ENCODE measurements around the gene ABCG5. TPM values are rescaled to one million over a fixed set of nuclear protein-coding genes. Genes with fewer than 3 reads are reported as not detected.
A peak's percentile ranks its signal among the peaks of the same experiment; 100 is the strongest.

The ABCG5 gene
- total RNA-seq = not detected in 2 replicates

DNA sequence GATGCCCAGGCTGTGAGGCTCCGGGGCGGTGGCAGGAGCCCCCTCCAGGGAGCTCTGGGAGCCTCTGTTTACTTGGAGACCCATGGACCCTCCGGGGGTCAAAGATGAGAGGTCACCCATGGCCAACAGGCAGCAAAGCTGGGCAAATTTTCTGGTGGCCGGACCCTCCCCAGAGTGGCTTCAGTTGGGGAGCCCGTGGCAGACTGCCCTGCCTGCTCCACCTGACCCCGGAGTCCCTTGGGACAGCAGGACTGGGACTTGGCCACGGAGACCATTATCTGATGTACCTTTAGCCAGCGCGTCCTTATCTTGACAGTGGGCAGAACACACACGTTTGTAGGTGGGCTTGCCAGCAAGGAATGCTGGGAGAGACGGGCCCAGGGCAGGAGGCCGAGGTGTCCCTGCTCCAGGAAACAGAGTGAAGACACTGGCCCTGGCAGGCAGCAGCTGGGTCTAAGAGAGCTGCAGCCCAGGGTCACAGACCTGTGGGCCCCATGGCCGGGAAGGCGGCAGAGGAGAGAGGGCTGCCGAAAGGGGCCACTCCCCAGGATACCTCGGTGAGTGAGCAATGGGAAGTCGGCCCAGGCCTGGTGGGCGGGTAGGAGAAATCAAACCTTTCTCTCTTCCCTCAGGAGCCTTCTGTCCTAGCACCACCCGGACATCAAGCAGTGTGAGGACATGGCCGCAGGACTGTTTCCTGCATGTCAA lies at the start of gene ABCG5, which contains the start of gene ABCG8:
Gene ABCG5, minus strand, starts transcription at position 280 of the 708 bp plus-strand sequence. Its CDS starts 160 bp downstream, at position 120.
Gene ABCG8, plus strand, starts transcription at position 412 of the 708 bp plus-strand sequence. Its CDS starts 83 bp downstream, at position 495.
- no peak for DNase-seq (ENCODE audit: extremely low read depth, low read depth, low spot score)

DNA sequence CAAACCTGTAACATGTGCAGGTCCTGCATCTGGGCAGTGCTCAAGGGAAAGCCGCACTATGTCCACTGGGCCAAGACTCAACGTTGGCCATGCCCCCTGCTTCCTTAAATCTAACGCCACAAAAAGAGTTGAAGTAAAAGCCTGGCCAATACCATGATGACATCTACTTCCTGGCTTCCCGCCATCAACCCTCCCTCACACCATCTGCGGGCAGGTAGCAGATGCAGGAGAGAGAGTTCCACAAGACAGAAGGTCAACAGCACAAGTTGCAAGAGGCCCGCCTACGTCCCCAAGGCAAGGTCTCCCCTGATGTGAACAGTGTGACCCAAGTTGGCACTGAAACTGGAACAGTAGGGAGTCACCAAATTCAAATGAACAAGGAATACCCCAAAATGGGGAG lies 48.5 kb upstream of the ABCG5 start:
- DNase-seq (ENCODE audit: extremely low read depth, low read depth, low spot score) = no peak

DNA sequence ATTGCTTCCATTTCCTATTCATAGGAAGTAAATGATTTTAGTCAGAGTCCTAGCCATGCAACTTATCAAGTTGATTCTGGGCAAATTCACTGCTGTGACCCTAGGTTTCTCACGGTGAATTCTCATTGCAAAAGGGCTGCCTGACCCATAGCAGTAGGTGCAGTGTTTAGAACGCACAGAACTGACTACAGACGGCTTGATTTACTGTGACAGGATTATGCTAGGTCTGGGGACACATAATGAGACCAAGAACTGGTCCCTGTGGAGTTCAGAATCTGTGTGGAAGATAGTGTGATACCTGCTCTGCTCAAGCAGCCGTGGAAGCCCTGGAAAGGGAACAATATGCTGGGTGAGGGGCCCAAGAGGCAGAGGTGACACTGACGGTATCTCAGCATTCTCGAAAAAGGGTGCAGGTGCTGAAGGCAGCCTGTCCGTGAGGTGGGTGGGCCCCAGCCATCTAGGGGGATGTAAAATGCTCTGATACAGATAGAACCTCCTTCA lies 46.5 kb upstream of the ABCG5 start:
- DNase-seq (ENCODE audit: extremely low read depth, low read depth, low spot score) = no peak

DNA sequence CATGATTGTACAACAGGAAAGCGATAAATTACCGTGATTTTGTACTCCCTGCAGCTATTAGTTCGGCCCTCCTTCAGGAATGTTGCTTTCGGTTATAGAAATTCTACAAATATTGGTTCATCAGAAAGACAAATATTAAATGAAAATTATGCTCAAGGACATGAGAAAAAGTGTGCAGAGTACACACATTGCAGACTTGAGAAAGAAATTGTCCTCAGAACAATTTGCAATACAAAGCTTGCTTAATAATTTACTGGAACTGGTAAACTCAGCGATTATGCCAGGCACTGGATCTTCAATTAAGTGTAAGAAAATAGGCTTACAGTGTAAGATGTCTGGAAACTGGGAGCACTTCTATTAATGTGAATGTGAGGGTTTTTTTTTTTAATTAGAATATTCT lies 46.0 kb upstream of the ABCG5 start:
- no peak for DNase-seq (ENCODE audit: extremely low read depth, low read depth, low spot score)

DNA sequence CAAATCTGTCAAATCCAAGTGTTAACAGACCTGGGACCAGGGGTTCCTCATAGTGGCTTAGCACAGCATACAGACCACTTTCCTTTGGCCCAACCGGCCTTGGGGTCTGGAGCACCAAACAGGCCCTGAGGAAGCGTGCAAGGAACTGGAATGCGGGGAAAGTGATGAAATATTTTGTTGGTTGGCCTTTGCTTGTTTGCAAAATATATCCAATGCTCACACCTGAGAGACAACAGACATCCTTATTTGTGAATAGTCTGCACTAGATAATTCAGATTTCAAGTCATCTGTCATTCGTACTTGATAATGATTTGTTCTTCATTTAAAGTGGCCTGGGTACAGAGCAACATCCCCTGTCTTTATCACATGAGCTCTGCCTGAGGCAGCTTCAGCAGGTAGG lies 43.7 kb upstream of the ABCG5 start:
- no peak for DNase-seq (ENCODE audit: extremely low read depth, low read depth, low spot score)

DNA sequence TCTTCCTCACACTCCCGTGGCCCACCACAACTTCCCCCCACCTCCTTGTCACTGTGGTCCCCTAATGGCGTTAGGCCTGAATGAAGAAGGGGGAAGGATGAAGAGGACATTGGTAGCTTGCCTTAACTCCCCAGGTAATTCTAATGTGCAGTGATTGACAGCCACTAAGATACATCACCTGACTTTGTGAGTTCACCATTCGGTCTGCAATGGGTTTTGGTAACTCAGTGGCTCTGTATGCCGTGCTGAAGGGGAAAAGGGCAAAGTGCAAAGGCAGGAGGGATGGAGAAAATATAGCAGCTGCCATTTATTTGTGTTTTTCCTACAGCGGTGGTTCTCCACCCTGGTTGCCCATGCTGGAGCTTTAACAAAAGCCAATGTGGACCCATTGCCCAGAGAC lies 42.3 kb upstream of the ABCG5 start:
- no peak for DNase-seq (ENCODE audit: extremely low read depth, low read depth, low spot score)

DNA sequence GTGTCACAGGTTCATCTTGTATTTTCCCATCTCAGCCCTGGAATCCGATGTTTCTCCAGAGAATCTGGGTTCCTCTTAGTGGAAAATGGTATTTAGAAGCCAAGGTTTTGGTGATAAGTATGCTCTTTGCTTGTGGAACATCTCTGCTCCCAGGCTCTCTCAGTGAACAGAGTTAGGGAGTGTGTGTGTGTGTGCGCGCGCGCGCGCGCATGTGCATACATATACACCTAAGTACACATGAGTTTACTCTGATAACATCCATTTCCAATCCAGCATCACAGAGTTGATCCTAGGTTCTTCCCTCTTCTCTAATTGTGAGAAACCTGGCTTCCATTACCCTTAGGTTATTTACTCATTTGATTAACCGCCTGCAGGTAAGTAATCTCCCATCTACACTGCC lies 41.8 kb upstream of the ABCG5 start:
- no peak for DNase-seq (ENCODE audit: extremely low read depth, low read depth, low spot score)

DNA sequence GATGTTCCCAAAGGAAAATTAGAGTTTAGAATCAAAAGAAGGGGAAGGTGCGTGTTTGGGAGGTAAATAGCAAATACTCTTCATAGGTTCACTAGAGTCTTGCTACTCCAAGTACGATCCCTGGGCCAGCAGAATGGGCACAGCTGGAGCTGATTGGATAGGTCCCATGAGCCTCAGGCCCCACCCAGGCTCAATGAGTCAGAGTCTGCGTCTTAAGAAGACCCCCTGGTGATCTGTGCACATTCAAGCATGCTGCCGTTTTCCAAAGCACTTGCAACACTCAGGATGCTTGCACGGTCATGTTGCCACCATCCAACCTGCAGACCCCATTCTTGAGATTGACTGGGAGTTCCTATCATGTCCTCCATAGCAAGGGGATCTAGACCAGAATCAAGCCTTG lies 40.6 kb upstream of the ABCG5 start:
- no peak for DNase-seq (ENCODE audit: extremely low read depth, low read depth, low spot score)

DNA sequence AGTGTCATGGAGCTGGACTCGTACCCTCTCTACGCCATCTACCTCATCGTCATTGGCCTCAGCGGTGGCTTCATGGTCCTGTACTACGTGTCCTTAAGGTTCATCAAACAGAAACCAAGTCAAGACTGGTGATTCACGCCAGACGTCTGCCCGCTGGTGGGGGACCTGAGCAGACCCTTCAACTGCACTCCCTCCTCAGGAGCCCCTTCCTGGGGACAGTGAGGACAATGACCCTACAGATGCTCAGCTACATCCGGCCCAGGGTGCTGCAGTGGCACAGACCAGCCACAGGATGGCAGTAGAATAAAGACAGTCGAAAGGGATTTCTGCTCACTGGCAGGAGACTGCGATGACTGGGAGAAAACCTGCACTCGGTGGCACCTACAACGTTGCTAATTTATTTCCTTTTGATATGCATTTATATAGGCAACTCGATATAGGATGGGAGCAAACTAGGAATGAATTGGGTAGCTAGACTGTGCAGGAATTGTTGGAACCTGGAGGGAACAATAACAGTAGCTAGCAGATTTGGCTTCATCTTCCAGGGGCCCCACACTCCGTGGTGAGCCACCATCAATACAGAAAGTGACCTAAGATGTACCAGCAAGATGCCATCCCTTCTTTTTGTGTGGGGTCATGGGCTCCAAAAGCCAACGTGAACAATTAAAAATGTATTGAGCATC lies 39.3 kb upstream of the ABCG5 start:
- DNase-seq (ENCODE audit: extremely low read depth, low read depth, low spot score) = peak; percentile 10

DNA sequence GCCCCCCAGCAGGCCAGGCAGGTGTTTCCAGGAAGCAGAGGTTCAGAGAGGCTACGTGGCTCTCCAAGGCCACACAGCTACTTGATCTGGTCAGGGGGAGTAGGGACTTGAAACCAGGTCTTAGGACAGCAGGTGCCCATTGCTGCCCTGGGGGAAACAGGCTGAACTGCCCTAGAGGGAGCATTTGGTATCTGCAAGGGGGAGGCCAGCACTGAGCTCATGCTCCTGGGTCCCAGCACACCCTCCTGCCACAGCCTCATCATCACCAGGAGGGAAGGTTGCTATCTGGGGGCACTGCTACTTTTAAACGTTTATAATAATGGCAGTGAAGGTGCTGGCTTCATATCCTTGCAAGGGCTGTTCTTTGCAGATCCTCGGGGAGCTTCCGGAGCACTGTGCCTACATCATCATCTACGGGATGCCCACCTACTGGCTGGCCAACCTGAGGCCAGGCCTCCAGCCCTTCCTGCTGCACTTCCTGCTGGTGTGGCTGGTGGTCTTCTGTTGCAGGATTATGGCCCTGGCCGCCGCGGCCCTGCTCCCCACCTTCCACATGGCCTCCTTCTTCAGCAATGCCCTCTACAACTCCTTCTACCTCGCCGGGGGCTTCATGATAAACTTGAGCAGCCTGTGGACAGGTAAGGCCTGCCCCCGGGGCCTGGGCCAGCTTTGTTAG lies 36.3 kb upstream of the ABCG5 start:
- no peak for DNase-seq (ENCODE audit: extremely low read depth, low read depth, low spot score)

DNA sequence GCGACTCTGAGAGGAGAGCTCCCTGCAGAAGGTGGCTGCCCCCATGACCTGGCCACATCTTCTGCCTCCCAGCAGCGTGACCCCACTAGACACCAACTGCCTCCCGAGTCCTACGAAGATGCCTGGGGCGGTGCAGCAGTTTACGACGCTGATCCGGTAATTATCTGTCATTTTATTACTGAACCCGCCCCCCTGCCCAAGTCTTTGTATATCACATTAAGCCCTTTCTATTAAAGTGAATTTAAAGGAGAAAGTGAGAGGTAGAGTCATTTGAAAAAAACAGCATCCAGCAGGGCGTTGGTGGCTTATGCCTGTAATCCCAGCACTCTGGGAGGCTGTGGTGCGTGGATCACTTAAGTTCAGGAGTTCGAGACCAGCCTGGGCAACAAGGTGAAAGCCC lies 33.5 kb upstream of the ABCG5 start:
- DNase-seq (ENCODE audit: extremely low read depth, low read depth, low spot score) = no peak

DNA sequence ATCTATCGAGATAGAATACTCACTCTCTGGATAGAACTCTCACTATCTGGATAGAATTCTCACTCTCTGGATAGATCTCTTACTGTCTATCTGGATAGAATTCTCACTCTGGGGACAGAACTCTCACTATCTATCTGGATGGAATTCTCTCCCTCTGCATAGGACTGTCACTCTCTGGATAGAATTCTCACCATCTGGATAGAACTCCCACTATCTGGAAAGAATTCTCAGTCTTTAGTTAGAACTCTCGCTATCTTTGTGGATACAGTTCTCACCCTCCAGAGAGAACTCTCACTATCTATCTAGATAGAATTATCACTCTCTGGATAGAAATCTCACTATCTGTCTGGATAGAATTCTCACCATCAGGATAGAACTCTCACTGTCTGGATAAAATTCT lies 16.7 kb upstream of the ABCG5 start:
- DNase-seq (ENCODE audit: extremely low read depth, low read depth, low spot score) = no peak

DNA sequence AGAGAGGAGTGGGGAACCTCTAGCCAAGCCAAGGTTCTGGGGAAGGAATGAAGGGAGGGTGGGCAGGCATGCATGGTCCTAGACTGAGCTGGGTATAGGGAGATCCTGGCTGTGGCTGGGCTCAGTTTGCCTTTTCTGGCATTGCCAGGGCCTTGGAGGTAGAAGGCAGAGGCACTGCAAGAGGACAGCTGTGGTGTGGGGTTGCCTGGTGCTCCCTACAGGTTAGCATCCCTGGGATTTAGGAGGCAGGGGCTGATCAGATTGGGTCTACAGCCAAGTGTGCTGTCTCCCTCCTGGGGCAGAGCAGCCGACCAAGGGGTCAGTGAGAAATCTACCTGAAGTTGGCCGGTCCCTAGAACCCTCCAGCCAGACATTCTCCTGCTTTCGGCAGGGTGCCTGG lies 16.0 kb upstream of the ABCG5 start:
- no peak for DNase-seq (ENCODE audit: extremely low read depth, low read depth, low spot score)

DNA sequence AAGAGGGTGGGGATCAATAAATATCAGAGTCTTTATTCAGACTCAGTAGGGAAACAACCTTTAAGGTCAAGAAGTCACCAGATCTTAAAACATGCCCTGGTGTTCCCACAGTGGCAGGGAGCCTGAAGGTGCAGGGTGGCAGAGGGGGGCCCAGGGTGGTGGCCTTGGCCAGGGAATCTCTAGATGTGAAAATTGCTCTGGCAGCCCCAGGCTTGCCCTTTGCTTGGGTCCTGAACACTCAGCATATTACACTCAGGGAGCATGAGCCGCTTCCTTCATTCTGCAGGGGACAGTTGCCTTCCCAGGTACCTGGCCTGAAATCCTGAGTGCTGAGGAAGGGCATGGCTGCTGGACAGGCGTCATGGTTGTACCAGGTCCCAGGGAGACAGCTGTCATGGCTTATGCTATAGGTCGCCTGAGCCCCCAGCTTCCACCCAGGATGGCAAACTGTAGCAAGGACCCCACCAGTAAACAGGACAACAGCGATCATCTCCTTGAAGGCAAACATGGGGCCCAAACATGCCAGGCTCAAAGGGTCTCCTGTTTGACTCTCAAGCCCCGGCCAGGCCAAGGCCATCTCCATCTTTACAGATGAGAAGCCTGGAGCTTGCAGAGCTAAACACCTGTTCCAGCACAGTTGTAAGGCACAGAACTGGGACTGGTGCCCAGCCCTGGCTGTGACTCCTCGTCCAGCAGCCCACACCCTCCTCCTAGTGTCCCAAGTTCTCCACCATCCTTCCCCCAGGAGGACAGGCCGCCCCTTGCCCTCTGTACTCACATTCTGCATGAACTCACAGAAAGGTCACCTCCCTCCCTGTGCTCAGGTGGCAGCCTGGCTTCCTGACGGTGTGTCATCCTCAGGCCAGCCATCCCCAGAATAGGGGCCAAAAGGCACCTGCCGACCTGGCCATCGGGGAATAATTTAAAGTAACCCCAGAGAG lies 14.8 kb upstream of the ABCG5 start:
- DNase-seq (ENCODE audit: extremely low read depth, low read depth, low spot score) = no peak

DNA sequence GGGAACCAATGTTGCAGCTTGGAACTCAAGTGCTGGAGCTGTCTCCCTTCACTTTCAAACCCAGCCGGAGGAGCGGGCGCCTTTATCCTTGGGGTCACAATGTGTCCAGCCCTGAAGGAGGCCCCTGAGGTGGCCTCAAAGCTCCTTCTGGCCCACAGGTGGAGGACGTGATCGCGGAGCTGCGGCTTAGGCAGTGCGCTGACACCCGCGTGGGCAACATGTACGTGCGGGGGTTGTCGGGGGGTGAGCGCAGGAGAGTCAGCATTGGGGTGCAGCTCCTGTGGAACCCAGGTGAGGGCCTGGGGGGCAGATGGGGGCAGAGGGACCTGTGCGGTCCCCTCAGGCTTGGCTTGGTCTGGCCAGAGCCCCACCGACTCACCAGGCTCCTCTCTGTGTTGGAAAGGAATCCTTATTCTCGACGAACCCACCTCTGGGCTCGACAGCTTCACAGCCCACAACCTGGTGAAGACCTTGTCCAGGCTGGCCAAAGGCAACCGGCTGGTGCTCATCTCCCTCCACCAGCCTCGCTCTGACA lies 13.6 kb upstream of the ABCG5 start:
- DNase-seq (ENCODE audit: extremely low read depth, low read depth, low spot score) = no peak

DNA sequence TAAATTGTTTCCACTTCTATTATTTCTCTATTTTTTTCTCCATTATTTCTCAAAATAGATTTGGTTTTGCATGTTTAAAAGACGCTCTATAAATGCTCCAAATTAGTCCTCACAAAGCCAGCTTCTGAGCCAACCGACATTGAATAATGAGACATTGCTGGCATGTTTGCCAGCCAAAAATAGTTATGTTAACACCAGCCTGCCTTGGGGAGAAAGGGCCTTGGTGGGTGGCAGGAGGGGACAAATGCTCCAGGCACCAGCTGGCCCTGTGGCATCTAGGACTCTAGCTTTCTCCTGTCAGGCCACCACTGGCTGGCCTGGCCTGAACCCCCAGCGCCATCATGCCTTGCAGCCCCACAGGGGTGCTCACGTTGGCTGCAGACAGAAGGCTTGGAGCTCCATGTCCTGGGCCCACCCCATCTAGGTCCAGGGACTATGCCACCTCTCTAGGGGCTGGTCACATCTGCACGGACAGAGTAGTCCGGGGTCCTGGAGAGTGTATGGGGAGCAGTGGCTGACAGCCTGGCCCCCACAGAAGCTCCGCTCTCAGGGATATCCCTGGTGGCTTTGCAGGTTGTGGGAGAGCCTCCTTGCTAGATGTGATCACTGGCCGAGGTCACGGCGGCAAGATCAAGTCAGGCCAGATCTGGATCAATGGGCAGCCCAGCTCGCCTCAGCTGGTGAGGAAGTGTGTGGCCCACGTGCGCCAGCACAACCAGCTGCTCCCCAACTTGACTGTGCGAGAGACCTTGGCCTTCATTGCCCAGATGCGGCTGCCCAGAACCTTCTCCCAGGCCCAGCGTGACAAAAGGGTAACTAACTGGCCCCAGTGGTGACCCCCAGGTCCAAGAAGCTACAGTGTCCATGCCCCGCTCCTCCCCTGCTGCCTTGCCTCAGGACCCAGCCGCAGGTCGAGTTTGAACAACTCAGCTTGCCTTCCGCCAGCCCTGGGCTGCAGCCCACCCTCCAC lies 12.7 kb upstream of the ABCG5 start:
- no peak for DNase-seq (ENCODE audit: extremely low read depth, low read depth, low spot score)

DNA sequence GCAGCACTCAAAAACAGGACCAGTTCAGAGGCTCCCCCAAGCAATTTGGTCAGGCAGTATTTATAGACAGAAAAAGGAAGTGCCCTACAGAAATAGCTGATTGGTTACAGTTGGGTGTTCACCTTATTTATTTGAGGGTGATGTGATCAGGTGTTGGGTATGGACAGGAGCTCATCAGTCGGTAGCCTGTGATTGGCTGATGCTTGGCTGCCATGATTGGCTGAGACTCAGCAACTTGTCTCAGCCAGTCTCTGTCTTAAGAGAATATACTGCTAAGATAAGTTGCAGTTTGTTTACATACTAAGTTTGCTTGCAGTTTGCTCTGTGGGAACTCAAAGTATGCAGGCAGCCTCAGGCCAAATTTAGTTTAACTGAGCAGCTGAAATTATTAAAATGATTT lies 9.6 kb upstream of the ABCG5 start:
- DNase-seq (ENCODE audit: extremely low read depth, low read depth, low spot score) = no peak

DNA sequence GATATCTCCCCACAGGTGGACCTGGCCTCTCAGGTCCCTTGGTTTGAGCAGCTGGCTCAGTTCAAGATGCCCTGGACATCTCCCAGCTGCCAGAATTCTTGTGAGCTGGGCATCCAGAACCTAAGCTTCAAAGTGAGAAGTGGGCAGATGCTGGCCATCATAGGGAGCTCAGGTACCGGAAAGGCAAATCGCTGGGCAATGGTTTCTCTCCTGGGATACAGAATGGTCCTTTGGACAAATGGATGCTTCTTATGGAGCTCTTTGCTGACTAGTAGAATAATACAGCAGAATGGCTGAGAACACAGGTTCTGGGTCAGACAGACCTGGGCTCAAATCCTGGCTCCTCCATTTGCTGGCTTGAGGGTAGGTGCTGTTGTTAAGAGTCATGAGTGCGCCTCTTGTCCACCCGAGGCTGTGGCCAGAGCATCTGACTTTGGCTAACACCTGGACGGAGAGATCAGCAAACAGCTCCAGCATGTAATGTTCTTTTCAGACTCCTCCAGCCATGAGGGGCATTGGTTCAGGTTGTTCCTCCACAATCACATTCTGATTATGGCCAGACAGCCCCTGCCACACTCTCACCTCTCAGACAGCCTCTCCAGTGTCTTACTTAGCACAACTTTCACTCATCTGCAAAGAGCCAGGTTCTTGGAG lies 7.6 kb upstream of the ABCG5 start:
- no peak for DNase-seq (ENCODE audit: extremely low read depth, low read depth, low spot score)

DNA sequence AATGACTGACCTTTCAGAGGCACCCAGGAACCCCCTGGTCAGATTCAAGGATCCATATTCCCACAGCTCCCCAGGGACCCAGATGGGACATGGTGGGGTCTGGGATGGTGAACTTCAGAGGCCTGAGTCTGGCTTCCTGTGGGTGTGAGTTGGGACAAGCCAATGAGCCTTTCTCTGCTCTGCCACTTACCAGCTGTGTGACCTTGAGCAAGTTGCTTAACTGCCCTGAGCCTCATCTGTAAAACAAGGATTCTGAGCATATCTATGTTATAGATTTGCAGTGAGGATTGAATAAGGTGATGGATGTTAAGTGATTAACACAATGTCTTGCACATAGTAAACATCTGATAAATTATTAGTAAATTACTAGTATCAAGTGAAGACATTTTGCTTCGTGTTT lies 6.5 kb upstream of the ABCG5 start:
- DNase-seq (ENCODE audit: extremely low read depth, low read depth, low spot score) = no peak

All from glomerular endothelial cell (primary cell).